Ishikawa (cell line): ENCODE results near the gene GNG4.

Experiments
- CEBPB ChIP-seq: IDR thresholded peaks from 2 replicates; pipeline ENCODE4 v1.6.1; 2012
- CREB1 ChIP-seq: IDR thresholded peaks from 2 replicates; pipeline ENCODE4 v1.6.1; 2012; ENCODE audit warnings: low read depth
- EGR1 ChIP-seq: IDR thresholded peaks from 2 replicates; pipeline ENCODE4 v1.6.1; 2012
- EP300 ChIP-seq: IDR thresholded peaks from 2 replicates; pipeline ENCODE4 v1.6.1; 2012; ENCODE audit warnings: borderline replicate concordance
- FOXM1 ChIP-seq: IDR thresholded peaks from 2 replicates; pipeline ENCODE4 v1.6.1; 2012; ENCODE audit warnings: low read depth, borderline replicate concordance
- NFIC ChIP-seq: IDR thresholded peaks from 2 replicates; pipeline ENCODE4 v1.6.1; 2012
- RAD21 ChIP-seq: IDR thresholded peaks from 2 replicates; pipeline ENCODE4 v1.6.1; 2012; ENCODE audit warnings: low read depth
- TAF1 ChIP-seq: IDR thresholded peaks from 2 replicates; pipeline ENCODE4 v1.6.1; 2012; ENCODE audit warnings: low read depth, mild to moderate bottlenecking
- TCF12 ChIP-seq: IDR thresholded peaks from 2 replicates; pipeline ENCODE4 v1.6.1; 2012; ENCODE audit warnings: low read depth
- TEAD4 ChIP-seq: IDR thresholded peaks from 2 replicates; pipeline ENCODE4 v1.6.1; 2012
- YY1 ChIP-seq: IDR thresholded peaks from 2 replicates; pipeline ENCODE4 v1.6.1; 2012; ENCODE audit warnings: low read depth
- ZBTB7A ChIP-seq: IDR thresholded peaks from 2 replicates; pipeline ENCODE4 v1.6.1; 2012; ENCODE audit warnings: low read depth
- TF ChIP-seq, protein P1 (sequence below): IDR thresholded peaks from 2 replicates; pipeline ENCODE4 v1.6.1; 2012
- TF ChIP-seq, protein P2 (sequence below): IDR thresholded peaks from 2 replicates; pipeline ENCODE4 v1.6.1; 2012
- TF ChIP-seq, protein P3 (sequence below): IDR thresholded peaks from 2 replicates; pipeline ENCODE4 v1.6.1; 2012; ENCODE audit warnings: low read depth, mild to moderate bottlenecking

GNG4 gene

DNA sequence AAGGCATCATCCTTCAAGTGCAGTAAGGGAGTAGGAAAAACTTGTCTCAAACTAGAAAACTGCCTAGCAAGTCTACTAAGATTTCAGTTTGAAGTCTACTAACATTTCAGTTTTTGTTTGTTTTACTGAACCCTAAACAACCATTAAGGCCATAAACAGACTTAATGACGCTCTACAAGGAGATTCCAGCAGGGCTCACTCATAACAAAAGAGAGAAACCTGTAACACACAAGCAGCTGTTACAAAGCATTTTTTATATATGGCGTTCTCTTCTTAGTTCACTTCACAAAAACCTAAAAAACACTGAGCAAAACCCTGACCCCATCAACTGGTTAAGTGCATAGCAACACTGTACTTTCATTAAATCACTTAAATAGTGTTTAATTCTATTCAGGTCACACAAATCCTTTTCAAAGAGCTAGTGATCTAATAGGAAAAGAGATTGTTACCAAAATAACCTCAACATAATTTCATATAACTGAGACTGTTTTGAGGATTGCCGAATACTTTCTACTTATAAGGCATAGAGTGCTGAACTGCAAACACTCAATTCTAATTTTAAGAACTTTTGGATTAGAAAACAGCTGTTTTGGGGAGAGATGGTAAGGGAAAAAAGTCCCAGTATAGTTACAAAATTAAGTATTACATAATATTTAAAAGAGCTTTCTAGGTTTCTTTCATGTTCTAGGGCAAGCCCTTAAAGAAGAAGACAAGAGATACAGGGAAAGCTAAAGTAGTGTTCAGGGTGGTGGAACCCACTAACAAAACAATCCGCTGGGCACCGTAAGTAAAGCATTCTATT lies 146.8 kb downstream of the GNG4 start:
- TF ChIP-seq CEBPB (no peak), CREB1 (no peak), EGR1 (no peak), ZBTB7A (no peak), YY1 (no peak), RAD21 (no peak), TAF1 (no peak), FOXM1 (no peak), NFIC (no peak), TEAD4 (no peak), EP300 (no peak), TCF12 (no peak)
- TF ChIP-seq, protein P1, sequence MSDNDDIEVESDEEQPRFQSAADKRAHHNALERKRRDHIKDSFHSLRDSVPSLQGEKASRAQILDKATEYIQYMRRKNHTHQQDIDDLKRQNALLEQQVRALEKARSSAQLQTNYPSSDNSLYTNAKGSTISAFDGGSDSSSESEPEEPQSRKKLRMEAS, result no peak
- TF ChIP-seq, protein P2, sequence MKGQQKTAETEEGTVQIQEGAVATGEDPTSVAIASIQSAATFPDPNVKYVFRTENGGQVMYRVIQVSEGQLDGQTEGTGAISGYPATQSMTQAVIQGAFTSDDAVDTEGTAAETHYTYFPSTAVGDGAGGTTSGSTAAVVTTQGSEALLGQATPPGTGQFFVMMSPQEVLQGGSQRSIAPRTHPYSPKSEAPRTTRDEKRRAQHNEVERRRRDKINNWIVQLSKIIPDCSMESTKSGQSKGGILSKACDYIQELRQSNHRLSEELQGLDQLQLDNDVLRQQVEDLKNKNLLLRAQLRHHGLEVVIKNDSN, result no peak
- TF ChIP-seq, protein P3, sequence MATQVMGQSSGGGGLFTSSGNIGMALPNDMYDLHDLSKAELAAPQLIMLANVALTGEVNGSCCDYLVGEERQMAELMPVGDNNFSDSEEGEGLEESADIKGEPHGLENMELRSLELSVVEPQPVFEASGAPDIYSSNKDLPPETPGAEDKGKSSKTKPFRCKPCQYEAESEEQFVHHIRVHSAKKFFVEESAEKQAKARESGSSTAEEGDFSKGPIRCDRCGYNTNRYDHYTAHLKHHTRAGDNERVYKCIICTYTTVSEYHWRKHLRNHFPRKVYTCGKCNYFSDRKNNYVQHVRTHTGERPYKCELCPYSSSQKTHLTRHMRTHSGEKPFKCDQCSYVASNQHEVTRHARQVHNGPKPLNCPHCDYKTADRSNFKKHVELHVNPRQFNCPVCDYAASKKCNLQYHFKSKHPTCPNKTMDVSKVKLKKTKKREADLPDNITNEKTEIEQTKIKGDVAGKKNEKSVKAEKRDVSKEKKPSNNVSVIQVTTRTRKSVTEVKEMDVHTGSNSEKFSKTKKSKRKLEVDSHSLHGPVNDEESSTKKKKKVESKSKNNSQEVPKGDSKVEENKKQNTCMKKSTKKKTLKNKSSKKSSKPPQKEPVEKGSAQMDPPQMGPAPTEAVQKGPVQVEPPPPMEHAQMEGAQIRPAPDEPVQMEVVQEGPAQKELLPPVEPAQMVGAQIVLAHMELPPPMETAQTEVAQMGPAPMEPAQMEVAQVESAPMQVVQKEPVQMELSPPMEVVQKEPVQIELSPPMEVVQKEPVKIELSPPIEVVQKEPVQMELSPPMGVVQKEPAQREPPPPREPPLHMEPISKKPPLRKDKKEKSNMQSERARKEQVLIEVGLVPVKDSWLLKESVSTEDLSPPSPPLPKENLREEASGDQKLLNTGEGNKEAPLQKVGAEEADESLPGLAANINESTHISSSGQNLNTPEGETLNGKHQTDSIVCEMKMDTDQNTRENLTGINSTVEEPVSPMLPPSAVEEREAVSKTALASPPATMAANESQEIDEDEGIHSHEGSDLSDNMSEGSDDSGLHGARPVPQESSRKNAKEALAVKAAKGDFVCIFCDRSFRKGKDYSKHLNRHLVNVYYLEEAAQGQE, result no peak

DNA sequence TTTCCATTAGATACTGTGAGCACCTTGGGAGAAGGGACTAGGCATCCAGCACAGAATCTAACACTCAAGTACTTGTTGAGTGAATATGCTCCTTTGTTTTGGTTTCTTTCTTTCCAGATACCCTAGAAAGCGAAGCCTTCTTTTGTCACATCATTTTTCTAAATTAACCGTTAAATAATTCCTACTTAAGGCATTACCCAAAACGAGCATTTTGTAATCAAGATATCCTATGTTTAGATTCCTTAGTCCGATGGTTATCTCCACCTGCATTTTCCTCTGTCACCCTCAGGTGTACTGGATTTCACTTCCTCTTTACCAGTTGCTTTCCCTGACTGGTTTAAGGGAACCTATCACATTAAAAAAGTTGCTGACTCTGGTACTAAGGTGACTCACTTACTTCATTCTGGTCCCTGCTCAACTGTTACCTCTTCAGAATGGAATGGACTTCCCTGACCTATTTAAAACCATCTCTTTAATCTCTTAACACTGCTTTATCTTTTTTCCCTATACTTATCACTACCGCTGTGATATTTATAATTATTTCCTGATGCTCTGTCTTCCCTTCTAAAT lies 148.5 kb downstream of the GNG4 start:
- TF ChIP-seq ZBTB7A (no peak), YY1 (no peak), EGR1 (no peak), RAD21 (no peak), TEAD4 (no peak), EP300 (no peak), CREB1 (no peak), FOXM1 (no peak), TAF1 (no peak), TCF12 (no peak), CEBPB (no peak)
- TF ChIP-seq, protein P2, result no peak
- TF ChIP-seq, protein P1, result no peak
